DMS79 treated with DMSO at 0.1 percent for 48 hours (cell line): ENCODE measurements around the gene CR1.
"Not testable (repeated sequence)": the region's sequence is repeated elsewhere in the genome, so short reads cannot be mapped to it uniquely, and the experiment has no call there.

Experiments
- DNase-seq: peaks from one replicate; lab custom pipeline; 2025; lab: John Stamatoyannopoulos, UW

The CR1 gene

GRCh38 chr1:207644852-207645634, 149.1 kb downstream of the CR1 start, which contains the start of gene CR1L:
CR1L (plus strand) TSS chr1:207645133; CDS start chr1:207645234, 101 bp downstream.
- DNase-seq = peak; percentile 33

GRCh38 chr1:207645635-207646081, 149.7 kb downstream of the CR1 start:
- DNase-seq = no peak

- DNase-seq = no peak
Observed at GRCh38 chr1:207646171-207646570, 150.2 kb downstream of the CR1 start.

- no peak for DNase-seq
Observed at GRCh38 chr1:207646944-207647579, 151.1 kb downstream of the CR1 start.

GRCh38 chr1:207647671-207648333, 151.8 kb downstream of the CR1 start:
- no peak for DNase-seq

- DNase-seq = no peak
Observed at GRCh38 chr1:207648334-207649209, 152.6 kb downstream of the CR1 start.

- no peak for DNase-seq
Observed at GRCh38 chr1:207649210-207649753, 153.3 kb downstream of the CR1 start.

GRCh38 chr1:207649865-207650580, 154.1 kb downstream of the CR1 start:
- no peak for DNase-seq

- no peak for DNase-seq
Observed at GRCh38 chr1:207651583-207651982, 155.6 kb downstream of the CR1 start.

- DNase-seq = no peak
Observed at GRCh38 chr1:207654320-207654719, 158.4 kb downstream of the CR1 start.

GRCh38 chr1:207658408-207658807, 162.5 kb downstream of the CR1 start:
- no peak for DNase-seq

- DNase-seq = no peak
Observed at GRCh38 chr1:207658904-207659485, 163.0 kb downstream of the CR1 start.

GRCh38 chr1:207659545-207660153, 163.7 kb downstream of the CR1 start:
- DNase-seq = no peak

- not testable (repeated sequence) for DNase-seq
Observed at GRCh38 chr1:207661420-207661819, 165.5 kb downstream of the CR1 start.

- DNase-seq = no peak
Observed at GRCh38 chr1:207666342-207666741, 170.4 kb downstream of the CR1 start.

- DNase-seq = no peak
Observed at GRCh38 chr1:207669528-207670009, 173.6 kb downstream of the CR1 start.

- no peak for DNase-seq
Observed at GRCh38 chr1:207670192-207670591, 174.2 kb downstream of the CR1 start.

- DNase-seq = no peak
Observed at GRCh38 chr1:207670997-207671396, 175.0 kb downstream of the CR1 start.

GRCh38 chr1:207672522-207673130, 176.7 kb downstream of the CR1 start:
- no peak for DNase-seq
